Testis (tissue), 3 donors: ENCODE measurements around the gene ACSS2. TPM values are rescaled to one million over a fixed set of nuclear protein-coding genes. Genes with fewer than 3 reads are reported as not detected.

Source experiments
- DNase-seq: peaks from one replicate; pipeline ENCODE4 v3.0.0-alpha.2; 2019
- H3K27ac ChIP-seq, 2 donors: fragments of 200-600 bp; sonication (generic); one replicate each; pipeline ENCODE4 v1.5.1; 2019
- H3K27me3 ChIP-seq: fragments of 200-600 bp; sonication (generic); one replicate; pipeline ENCODE4 v1.5.1; 2019
- H3K36me3 ChIP-seq: fragments of 200-600 bp; sonication (generic); one replicate; pipeline ENCODE4 v1.5.1; 2017; ENCODE audit warnings: low read depth; ENCODE audit errors: missing control alignments
- H3K4me1 ChIP-seq: fragments of 200-600 bp; sonication (generic); one replicate; pipeline ENCODE4 v1.5.1; 2019
- H3K4me3 ChIP-seq, 2 donors: fragments of 200-600 bp; sonication (generic); one replicate each; pipeline ENCODE4 v1.5.1; 2017 to 2019
- H3K9me3 ChIP-seq: fragments of 200-600 bp; sonication (generic); one replicate; pipeline ENCODE4 v1.5.1; 2017
- CTCF ChIP-seq, 3 experiments: fragments of 450-650 bp in 2 of 3; fragments of 200-600 bp in 1 of 3; sonication (generic) in 1 of 3; IDR thresholded peaks; one replicate each; pipeline ENCODE4 v1.5.1; 2016 to 2019; ENCODE audit warnings: antibody characterized with exemption in 3 of 3, mild to moderate bottlenecking in 2 of 3, moderate library complexity in 1 of 3
- POLR2A ChIP-seq: fragments of 450-650 bp; IDR thresholded peaks from one replicate; pipeline ENCODE4 v1.6.1; 2017; ENCODE audit warnings: antibody characterized with exemption, mild to moderate bottlenecking, moderate library complexity
- WGBS, 2 donors: methylation state at CpG; one replicate each; pipeline ENCODE4 v1.1.5; 2018; 5-methylcytosine and 5-hydroxymethylcytosine counted together
- intact Hi-C: fragments of 100-400 bp; cut with DNase I; formaldehyde crosslinking; loops from one replicate; pipeline ENCODE4 v1.15.1; 2023; ENCODE audit warnings: low total_unique reads
- polyA plus RNA-seq: library from polyadenylated mRNA; stranded (reverse); fragments of 350-450 nt; fragmentation: Illumina TruSeq; extraction: RNeasy Lipid Tissue Mini Kit (QIAGEN cat#74804); gene quantifications from one replicate; pipeline ENCODE4 v1.2.3, GENCODE V29; 2014; ENCODE audit warnings: low read depth, low replicate concordance; ENCODE audit not compliant: insufficient read depth
- total RNA-seq, 2 donors: library from RNA; depleted of rRNA; stranded (reverse); fragments of >200 nt; gene quantifications; one replicate each; pipeline ENCODE4 v1.2.3, GENCODE V29; 2016

ACSS2 gene
- total and polyA plus RNA-seq, 3 donors from 2014 or later: 39.7 to 63.7 (median 58.2) TPM

- no peak for TF ChIP-seq CTCF (IDR thresholded peaks at IDR 0.05)
- TF ChIP-seq POLR2A: no peak
- no peaks in the 10 kb centered on the region for H3K36me3 ChIP-seq
- no peak for DNase-seq
These were observed 64.8 kb downstream of the ACSS2 start for GRCh38 chr20:34941226-34941625.

GRCh38 chr20:34942301-34942700, 65.9 kb downstream of the ACSS2 start:
- 93 to 98% methylated on average over 3 to 9 of the region's 9 CpGs for WGBS, 2 donors
- Histone ChIP-seq H3K4me1 (peaks cover 13% of the 10 kb centered on the region), H3K4me3 (no peak overlapping the region), H3K36me3 (no peaks in the 10 kb centered on the region), H3K27me3 (no peaks in the 10 kb centered on the region), H3K9me3 (no peaks in the 10 kb centered on the region), H3K27ac (no peak overlapping the region)
- TF ChIP-seq POLR2A: no peak
- TF ChIP-seq CTCF (IDR thresholded peaks at IDR 0.05): no peak
- DNase-seq: no peak
- intact Hi-C loops: no loop called here

More at GRCh38 chr20:34941226-34941625, 64.8 kb downstream of the ACSS2 start:
- intact Hi-C loops: no loop called here
- H3K27ac ChIP-seq: no peak overlapping the region
- H3K4me1 ChIP-seq: peaks cover 13% of the 10 kb centered on the region
- no peaks in the 10 kb centered on the region for H3K9me3 ChIP-seq
- H3K27me3 ChIP-seq: no peaks in the 10 kb centered on the region
- H3K4me3 ChIP-seq: no peak overlapping the region
- 89 to 92% methylated on average over 4 of the region's 4 CpGs for WGBS, 2 donors

GRCh38 chr20:34943808-34944567, 67.6 kb downstream of the ACSS2 start:
- intact Hi-C loops: no loop called here
- Histone ChIP-seq H3K36me3 (no peaks in the 10 kb centered on the region), H3K27ac (no peak overlapping the region), H3K4me3 (no peak overlapping the region), H3K27me3 (no peaks in the 10 kb centered on the region), H3K9me3 (no peaks in the 10 kb centered on the region), H3K4me1 (peaks cover under 1% of the 10 kb centered on the region)
- TF ChIP-seq POLR2A (no peak), CTCF (IDR thresholded peaks at IDR 0.05) (no peak)
- DNase-seq: no peak
- WGBS, 2 donors: 89 to 100% methylated on average over 2 of the region's 2 CpGs

- Histone ChIP-seq H3K36me3 (no peaks in the 10 kb centered on the region), H3K9me3 (no peaks in the 10 kb centered on the region), H3K4me1 (no peaks in the 10 kb centered on the region), H3K27me3 (no peaks in the 10 kb centered on the region), H3K4me3 (no peak overlapping the region), H3K27ac (no peak overlapping the region)
- no peak for TF ChIP-seq POLR2A
- no peak for TF ChIP-seq CTCF (IDR thresholded peaks at IDR 0.05)
- WGBS, 2 donors: 78 to 87% methylated on average over 7 of the region's 7 CpGs
- DNase-seq: no peak
- intact Hi-C loops: no loop called here
These were observed 69.1 kb downstream of the ACSS2 start for GRCh38 chr20:34945315-34946077.
